Stimulated activated naive CD8-positive, alpha-beta T cell treated with anti-CD3 and anti-CD28 coated beads, Interleukin-15, Interleukin-2, amounts not matched to agents 100 U/mL and 50 U/mL, for 24 hours (primary cell): Measurements from ENCODE around the gene MYOG.
A peak's percentile ranks its signal among the peaks of the same experiment; 100 is the strongest.

Experiments used
- ATAC-seq: fragments of 150-1000 bp; cut with Tn5 transposase; one replicate; pipeline ENCODE4 v1.10.0; 2021
- DNase-seq: peaks from one replicate; pipeline ENCODE4 v3.0.0; 2021

MYOG gene

DNA sequence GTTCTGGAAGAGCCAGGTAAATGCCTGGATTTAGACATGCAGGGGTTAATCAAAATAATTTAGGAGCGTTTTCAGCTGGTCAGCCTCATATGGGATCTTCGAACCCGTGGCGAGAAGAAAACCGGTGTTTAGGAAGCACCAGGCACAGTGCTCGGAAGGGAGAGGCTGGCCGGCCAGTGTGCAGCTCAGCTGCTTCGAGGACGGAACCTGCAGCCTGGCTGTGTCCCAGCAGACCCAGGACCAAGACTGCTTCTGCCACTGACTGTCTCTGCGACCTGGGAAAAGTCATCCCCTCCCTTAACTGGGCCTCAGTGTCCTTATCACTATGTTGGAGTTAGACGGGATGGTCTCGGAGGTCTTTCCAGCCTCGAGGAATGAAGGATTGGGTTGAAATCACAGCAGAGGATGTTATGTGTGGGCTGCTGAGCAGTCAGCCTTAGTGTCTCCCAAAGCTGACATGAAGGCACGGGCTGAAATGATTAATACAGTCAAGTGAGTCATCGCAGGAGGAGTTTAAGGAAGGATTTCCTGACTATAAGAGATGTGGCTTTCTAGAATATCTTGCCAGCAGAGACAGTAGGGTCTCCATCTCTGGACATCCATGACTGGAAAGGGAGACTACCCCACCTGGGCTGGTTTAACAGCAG, 38.7 kb downstream of the MYOG start:
- ATAC-seq, result no peak
- no peak for DNase-seq

DNA sequence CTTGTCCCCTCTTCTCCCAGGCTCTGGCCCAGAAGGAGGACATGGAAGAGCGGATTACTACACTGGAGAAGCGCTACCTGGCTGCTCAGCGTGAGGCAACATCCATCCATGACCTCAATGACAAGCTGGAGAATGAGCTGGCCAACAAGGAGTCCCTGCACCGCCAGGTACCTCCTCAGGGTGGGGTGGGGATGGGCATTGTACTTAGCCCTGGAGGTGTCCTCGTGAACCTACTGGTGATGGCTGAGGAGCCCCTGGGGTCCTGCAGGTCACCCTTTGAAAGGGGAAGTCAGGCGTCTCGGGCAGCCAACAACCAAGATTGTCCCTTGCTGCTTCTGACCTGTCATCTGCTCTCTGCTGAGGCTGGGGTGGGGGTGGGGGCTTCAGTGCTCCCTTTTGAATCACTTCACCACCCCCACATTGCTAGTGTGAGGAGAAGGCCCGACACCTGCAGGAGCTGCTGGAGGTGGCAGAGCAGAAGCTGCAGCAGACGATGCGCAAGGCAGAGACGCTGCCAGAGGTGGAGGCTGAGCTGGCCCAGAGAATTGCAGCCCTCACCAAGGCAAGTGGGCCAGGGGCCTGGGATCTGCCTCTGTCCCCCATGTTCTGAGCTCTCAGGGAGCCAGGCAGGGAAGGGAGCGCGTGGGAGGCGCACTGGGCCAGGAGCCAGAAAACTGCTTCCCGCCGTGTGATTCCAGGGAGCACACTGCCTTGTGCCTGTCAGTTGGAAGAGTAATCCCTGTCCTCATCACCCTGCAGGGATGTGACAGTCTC, 39.8 kb downstream of the MYOG start:
- ATAC-seq (no peak), DNase-seq (no peak)

DNA sequence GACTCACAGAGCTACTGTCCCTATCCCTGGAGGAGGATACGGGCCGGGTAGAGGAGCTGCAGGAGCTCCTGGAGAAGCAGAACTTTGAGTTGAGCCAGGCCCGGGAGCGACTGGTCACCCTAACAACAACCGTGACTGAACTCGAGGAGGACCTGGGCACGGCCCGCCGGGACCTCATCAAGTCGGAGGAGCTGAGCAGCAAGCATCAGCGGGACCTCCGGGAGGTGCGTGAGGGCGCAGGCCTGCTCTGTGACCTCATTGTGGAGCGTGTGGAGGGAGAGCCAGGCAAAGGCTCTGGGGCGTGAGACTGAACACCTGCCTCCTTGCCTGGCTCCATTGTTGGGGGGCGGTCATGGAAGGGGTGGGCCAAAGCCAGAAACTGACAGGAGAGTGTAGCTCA, 40.5 kb downstream of the MYOG start:
- DNase-seq, result no peak

DNA sequence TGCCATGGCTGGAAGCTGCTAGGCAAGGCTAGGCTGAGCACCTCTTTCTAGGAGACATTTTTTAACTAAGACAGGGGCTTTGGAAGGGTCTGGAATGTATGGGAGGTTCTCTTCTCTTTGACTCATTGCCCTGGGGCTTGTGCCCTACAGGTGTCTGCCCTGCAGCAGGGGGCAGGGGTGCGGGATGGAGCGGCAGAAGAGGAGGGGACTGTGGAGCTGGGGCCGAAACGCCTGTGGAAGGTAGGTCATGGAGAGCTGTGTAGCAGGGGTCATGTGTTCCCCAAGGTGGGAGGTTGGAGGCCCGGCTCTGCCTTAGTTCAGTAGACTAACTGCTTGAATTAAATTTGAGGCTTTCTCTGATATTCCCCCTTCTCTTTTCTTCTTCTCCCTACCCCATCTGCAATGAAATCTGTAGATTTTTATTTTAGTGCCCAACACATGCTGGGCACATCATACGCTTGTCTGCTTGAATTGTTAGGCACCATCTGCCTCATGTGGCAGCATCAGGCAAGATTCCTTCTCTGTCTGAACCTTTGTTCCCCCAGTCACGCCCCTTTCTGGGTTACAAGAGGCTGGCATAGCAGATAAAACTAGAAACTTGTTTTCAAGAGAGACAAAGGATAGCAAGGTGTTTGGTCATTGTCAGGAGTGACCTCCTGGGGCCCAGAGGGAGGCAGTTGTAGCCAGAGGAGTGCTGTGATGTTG, 41.1 kb downstream of the MYOG start:
- ATAC-seq (no peak), DNase-seq (no peak)

More for the DNA sequence above, 40.5 kb downstream of the MYOG start:
- ATAC-seq, result no peak

DNA sequence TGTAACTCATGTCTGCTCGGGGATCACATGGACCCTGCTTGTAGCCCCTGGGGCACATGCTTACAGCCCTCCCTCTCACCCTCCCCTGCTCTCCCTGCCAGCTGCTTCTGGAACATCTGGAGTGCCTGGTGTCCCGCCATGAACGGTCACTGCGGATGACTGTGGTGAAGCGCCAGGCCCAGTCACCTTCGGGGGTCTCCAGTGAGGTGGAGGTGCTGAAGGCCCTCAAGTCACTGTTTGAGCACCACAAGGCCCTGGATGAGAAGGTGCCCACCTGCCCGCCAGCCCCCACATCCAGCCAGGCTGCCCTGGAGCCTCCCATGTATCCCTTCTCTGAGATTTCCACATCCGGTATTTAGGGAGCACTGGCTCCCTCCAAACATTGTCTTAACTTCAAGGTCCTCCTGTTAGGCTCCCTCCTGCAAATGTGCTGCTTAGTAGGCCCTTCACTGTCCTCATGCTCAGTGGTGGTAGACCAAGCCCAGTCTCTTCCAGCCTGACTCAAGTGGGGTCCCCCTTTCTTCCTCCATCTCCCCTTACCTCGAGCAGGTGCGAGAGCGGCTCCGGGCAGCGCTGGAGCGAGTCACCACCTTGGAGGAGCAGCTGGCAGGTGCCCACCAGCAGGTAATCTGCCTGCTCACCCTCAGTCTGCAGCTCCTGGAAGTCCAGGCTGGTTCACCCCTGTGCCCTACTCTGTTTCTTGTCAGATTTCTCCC, 41.8 kb downstream of the MYOG start:
- ATAC-seq (no peak), DNase-seq (no peak)

DNA sequence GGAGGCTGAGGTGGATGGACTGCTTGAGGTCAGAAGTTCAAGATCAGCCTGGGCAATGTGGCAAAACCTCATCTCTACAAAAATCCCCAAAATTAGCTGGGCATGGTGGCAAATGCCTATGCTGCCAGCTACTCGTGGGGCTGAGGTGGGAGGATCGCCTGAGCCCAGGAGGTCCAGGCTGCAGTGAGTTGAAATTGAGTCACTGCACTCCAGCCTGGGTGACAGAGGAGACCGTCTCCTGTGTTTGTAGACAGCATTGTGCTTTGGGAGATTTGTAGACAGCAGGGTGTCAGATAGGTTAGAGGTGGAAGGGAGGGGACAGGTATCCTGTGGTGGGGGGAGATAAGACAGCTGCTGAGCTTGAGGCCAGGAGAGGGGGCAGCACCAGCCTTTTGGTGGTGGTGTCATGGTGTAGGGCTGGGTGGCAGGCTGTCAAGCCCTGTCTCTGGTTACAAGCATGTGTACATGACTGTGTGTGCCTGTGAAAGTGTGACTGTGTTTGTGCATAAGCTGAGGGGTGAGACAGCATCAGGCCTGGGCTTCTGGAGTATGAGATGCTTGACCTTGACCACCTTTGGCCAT, 44.4 kb downstream of the MYOG start:
- ATAC-seq, result no peak
- DNase-seq, result no peak

DNA sequence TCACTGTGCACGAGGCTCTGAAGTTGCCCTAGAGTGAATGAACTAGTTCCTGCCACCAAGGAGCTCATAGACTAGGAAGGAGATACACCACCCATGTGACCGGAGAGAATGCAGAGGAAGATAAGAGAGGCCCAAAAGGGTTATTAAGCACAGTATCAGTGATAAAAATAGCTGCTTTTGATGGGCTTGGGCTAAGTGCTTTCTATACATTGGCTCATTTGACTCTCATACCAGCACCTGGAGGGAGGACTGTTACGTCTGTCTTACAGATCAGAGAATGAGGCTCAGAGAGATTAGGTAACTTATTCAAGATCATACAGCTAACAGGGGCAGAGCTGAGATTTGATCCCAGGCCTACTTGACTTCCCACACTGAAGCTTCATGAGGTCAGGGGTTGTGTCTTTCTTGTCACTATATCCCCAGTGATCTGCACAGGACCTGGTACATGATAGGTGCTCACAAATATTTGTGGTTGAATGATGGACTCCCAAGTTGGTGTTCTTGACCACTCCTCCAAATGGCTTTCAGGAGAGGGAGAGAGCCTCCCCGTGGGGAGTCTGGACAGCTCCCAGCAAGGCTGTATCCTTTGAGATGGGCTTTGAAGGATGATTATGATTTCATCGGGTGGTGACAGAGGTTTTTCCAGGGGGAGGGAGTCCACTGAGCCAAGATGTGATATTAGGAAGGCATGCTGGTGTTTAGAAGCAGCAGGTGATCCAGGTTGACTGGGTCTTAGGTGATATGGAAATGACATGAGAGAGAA, 45.1 kb downstream of the MYOG start:
- no peak for ATAC-seq
- DNase-seq, result no peak

DNA sequence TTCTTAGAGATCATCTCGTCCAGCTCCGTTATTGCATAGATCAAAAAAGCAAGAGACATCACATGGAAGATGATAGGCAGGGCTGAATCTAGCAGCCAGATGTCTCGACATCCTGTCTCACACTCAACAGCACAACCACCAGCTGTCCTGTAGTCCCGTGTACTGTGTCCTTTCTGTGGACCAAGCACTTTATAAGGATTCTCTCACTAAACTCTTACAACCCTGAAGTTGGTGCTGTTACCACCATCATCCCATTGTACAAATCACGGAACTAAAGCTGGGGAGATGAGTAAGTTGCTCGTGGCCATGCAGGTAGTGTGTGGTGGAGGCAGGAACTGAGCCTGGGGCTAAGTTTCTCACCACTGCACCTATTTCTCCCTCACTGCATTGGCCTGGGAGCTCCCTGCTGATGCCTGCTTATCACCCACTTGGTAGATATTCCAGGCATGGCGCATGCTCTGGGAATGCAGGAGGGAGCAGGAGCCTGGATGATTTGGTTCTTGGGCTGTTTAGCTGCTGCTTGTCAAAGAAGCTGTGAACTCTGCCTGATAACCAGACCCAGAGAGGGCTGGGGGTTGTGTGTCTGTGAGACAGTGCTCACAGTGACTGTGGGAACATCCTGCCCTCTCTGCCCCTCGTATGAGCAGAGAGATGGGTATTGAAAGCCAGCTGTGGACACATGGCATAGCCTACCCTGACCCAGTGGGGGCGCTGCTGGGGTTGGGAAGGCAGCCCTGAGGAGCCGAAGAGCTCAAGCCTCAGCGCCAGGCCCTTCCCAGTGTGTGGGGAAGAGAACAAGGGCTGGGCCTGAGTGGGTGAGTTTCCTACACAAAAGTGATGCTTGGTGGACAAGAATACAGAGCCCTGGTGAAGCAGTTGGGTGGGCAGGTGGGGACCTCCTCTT, 46.0 kb downstream of the MYOG start:
- ATAC-seq (no peak), DNase-seq (no peak)

DNA sequence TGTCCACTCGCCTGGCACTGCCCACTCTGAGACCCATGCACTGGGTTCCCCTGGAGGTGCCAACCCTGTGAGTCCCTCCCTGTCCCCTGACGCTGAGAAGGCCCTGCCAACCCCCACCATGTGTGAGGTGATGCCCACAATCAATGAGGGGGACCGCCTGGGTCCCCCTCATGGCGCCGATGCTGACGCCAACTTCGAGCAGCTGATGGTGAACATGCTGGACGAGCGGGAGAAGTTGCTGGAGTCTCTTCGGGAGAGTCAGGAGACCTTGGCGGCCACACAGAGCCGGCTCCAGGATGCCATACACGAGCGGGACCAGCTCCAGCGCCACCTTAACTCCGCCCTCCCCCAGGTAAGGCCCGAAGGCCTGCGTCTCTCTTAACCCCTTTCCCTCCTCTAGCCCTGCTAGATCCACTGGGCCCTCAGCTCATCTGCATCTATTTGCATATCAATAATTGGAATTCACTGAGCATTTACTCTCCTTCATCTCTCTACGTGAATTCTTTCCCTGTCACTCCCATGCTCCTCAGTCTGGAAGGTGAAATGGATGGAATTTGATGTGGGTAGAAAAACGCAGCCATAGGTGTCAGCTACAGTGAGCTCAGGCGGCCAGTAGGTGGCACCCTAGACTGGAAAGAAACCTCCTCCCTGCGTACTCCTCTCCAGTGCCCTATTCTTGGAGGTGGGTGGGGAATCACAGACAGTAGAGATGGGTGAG, 46.8 kb downstream of the MYOG start:
- peak; percentile 72 for ATAC-seq
- DNase-seq, result peak; percentile 68

DNA sequence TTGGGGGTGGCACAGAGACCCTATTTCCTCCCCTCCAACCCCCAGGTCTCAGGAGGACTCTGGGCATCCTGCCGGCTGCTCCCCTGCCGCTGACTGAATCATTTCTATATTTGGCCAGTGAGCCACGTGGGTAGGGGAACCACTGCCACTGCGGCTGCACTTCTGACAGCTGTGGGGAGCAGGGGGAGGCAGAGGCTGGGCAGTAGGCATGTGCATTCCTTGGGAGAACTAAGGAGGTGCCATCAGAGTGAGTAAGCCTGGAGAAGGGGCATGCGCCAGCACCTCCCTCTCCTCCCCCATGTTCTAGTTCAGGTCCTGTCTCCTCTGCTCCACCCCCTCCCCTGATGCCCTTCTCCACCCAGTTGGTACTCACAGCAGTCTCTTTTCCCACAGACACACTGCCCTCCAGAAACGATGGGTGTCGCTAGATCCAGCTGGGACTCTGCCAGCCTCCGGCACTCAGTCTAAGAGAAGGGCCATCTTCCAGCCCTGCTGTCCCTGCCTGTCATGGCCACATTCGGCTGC, 47.5 kb downstream of the MYOG start:
- DNase-seq, result no peak

DNA sequence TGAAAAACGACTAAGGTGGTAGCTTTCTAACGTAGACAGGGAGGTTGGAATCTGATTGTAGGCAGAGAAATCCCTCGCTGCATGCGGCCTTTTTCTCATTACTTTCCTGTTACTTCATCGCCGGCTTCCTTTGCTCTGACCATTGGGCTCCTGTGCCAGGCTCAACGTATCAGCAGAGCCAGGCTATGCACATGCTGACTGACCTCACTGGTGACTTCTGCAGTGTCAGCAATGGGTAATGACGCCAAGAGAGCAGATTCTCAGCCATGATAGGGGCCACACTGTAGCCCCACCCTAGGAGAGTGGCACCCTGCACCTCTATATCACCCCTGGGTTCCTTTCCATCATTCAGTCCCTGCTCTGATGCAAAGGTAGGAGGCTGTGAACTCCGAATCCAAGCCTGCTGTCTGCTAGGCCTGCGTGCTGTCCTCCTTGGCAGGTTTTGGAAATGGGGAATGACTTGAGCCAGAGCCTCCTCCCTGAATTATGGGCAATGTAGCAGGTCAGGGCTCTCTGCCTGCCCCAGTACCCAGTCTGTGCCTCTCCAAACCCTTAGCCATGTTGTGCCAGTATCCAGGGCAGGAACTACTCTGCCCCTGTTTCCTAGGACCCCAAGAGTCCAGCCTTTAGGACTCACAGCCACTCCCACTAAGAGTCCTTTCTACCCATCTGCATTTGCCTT, 48.2 kb downstream of the MYOG start:
- ATAC-seq (no peak), DNase-seq (no peak)

More for the DNA sequence above, 47.5 kb downstream of the MYOG start:
- ATAC-seq, result no peak

DNA sequence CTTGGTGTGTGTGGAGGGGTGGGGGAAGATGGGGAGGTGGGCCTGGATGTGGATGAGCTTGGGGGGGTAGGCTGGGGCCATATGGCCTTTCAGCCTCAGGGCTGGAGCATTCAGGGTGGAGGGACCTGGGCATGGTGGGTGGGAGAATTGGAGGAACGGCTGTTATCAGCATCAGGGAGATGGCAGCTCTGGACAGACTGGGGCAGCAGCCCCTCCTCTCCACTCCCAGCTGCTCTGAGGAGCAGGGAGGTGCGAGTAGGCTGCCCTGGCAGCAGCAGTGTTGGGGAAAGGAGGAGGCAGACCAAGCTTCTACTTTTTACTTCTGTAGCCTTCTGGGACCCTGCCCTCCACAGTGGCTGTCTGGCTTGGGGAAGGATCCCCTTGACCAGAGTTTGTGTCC, 49.3 kb downstream of the MYOG start:
- ATAC-seq (no peak), DNase-seq (no peak)

DNA sequence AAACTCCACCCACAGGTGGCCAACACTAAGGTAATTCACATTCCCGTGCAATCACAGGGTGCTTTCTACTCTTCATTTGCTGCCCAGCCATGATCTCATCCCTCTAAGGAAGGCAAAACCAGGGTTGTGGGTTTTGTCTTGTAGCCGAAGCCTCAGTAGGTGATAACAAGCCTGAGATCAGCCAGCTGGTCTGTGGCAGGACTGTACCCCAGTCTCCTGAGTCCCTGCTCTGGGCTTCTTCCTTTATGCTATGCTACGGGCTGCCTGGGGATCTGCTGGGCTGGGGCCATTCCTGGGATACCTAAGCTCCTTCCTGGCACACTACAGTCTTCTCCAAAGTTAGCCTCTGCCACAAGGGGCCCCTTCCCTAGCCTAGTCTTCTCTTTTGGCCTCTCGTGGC, 49.7 kb downstream of the MYOG start:
- ATAC-seq (no peak), DNase-seq (no peak)

DNA sequence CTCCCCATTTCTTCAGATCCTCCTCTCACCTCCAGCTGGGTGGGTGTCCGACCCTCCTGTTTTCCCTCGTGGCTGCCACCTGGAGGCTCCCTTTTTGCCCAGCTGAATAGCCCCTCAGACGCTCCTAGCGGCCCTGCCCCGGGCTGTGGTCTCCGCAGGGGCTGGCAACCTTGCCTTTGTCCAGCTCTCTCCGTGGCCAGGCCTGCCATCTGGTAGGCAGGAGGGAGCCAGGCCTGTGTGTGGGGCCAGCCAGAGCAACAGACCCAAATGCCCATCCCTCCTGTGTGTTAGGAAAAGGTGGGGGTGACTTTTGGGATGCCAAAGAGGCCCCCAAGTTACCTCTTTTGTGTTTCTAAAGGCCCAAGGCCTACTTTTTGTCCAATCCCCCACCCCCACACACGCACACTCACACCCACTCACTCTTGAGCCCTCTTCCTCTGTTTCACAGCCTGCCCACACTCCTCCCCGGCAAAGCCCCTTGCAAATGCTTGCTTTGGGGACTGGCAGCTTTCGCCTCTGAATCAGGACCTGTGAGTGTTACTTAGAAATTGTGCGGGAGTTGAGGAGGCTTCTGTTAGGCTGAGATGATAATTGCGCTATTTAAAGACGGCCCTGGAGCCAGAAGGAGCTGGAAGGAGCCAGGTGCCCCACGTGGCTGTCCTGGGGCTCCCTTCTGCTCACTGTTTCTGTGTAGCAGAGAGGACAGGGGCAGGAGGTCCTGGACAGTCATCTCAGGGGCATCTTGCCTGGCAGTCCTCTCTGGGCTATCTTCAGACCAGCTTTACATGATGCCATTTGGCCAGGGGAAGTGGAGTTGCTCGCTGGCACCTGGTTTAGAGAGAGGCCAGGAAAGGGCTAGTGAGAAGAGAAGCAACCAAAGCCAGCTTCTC, 50.5 kb downstream of the MYOG start:
- DNase-seq, result no peak
- ATAC-seq, result no peak

DNA sequence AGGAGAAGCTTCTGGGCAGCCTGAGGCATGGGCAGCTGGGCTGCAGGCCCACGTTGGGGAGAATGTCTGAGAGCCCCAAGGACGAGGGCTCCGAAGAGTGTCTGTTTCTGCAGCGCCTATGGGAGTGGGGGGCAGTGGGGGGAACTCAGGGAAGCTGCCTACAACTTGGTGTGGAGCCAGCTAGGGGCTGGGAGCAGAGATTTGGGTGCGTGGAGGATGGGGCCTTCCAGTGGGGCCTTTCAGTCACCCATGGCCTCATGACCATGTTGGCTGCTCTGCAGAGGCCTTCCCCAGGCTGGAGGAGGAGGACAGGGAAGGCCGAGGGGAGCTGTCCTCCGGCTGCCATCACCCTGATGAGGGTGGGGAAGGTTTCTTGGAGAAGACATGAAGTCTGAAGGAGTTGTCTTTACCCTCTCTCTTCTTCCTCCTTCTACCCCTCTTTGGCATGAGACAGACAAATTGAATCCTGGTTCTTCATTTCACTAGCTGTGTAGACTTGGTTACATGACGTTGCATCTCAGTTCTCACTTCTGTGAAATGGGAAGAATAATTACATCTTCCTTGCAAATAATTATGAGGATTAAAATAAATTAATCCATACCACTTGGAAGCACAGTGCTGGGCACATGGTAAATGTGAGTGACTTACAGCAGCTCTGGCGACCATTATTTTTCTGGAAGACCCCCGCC, 51.2 kb downstream of the MYOG start:
- ATAC-seq (no peak), DNase-seq (no peak)

DNA sequence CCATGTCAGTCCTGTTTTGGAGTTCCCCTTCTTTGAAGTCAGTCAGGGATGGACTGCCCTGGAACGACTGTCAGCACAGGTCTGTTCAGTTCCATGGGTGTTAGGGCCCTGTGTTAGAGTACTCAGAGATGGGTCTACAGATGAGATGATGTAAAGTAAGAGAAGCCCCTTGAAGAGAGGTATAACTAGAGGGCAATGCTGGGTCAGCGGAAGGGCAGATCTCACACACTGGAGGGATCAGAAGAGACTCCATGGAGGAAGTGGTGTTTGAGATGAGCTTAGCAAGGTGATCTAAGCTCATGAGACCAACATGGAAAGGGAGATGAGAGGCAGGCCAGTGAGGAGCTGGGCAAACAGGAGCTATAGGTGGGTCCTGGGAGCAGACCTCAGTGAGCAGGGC, 51.9 kb downstream of the MYOG start:
- ATAC-seq (no peak), DNase-seq (no peak)

DNA sequence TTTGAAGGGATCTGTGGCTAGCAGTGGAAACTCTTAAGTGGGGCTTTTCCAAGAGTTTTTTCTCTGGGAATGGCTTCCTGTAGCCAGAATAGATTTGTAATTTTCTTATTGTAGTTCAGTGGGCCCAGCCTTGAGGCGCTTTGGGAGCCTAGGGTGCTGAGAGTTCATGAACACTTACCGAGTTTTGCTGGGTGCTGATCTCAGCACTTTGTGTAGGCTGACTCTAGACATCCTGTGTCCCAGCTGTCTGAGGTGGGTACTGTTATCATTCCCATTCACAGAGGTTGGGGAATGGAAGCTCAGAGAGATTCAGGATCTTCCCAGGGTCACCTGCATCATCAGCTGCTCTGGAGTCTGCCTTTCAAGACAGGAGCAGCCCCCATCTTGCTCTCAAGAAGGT, 52.5 kb downstream of the MYOG start:
- ATAC-seq (no peak), DNase-seq (no peak)
